ENCODE data around the gene CTSO.

DNA sequence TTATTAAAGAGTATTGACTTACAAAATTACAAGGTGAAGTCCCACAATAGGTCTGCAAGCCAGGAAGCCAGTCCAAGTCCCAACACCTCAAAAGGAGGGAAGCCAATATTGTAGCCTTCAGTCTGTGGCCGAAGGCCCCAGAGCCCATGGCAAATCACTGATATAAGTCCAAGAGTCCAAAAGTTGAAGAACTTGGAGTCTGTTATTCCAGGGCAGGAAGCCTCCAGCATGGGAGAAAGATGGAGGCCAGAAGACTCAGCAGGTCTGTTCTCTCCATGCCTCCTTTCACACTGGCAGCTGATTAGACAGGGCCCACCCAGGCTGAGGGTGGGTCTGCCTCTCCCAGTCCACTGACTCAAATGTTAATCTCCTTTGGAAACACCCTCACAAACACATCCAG, 32.1 kb downstream of the CTSO start:
- TF ChIP-seq POLR2A (IDR thresholded peaks at IDR 0.05; ENCODE audit: low read depth, low read length) (no peak), POLR2AphosphoS5 (IDR thresholded peaks at IDR 0.05; ENCODE audit: insufficient read depth, low read depth, low read length) (no peak), FOS (IDR thresholded peaks at IDR 0.05; ENCODE audit: borderline replicate concordance, insufficient read depth, low read length) (no peak)
- TF ChIP-seq, protein P1, sequence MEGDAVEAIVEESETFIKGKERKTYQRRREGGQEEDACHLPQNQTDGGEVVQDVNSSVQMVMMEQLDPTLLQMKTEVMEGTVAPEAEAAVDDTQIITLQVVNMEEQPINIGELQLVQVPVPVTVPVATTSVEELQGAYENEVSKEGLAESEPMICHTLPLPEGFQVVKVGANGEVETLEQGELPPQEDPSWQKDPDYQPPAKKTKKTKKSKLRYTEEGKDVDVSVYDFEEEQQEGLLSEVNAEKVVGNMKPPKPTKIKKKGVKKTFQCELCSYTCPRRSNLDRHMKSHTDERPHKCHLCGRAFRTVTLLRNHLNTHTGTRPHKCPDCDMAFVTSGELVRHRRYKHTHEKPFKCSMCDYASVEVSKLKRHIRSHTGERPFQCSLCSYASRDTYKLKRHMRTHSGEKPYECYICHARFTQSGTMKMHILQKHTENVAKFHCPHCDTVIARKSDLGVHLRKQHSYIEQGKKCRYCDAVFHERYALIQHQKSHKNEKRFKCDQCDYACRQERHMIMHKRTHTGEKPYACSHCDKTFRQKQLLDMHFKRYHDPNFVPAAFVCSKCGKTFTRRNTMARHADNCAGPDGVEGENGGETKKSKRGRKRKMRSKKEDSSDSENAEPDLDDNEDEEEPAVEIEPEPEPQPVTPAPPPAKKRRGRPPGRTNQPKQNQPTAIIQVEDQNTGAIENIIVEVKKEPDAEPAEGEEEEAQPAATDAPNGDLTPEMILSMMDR (IDR thresholded peaks at IDR 0.05; ENCODE audit: extremely low read depth in 1 of 2, insufficient read depth in 1 of 2, low read depth in 1 of 2, low read length in 2 of 2): no peak

Measured in endothelial cell of umbilical vein (primary cell).